NOMO-1 treated with DMSO at 0.1 percent for 48 hours (cell line): Measurements from ENCODE around the gene SH3BP4.

Experiments used
- DNase-seq: peaks from one replicate; lab custom pipeline; 2025; ENCODE audit not compliant: unreplicated experiment; lab: John Stamatoyannopoulos, UW

SH3BP4 gene

DNA sequence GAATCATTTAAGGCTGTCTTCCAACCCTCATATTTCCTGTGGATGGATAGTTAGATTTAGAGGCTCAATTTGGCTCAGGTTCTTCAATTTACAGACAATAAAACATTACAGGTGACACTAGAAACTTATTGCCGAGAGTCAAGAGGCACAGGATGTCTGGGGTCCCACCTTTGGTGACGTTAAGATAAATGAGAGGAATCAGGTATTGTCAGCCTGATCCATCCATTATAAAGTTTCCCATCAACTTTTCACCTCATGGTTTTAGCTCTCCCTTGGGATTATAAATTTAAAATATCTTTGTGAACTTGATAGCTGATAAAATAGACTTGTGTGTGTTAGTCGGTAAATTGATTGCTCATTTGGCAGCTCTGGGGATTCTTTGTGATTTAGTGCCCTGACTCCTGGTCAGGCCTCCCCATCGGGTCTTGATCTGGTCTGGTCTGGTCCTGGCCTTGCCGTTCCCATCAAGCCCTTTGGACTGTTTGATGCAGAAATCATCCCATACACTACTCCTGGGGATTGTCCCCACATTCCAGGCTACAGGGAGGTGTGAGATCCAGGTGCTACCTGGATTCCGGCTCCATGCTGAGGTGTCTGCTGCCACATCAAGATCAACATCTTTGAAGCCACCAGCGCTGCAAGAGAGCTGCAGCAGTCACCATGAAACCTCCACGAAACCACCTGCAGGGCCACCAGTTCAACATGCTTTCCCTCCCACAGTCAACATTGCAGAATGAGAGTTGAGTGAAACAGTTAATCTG lies 130.9 kb downstream of the SH3BP4 start:
- no peak for DNase-seq

DNA sequence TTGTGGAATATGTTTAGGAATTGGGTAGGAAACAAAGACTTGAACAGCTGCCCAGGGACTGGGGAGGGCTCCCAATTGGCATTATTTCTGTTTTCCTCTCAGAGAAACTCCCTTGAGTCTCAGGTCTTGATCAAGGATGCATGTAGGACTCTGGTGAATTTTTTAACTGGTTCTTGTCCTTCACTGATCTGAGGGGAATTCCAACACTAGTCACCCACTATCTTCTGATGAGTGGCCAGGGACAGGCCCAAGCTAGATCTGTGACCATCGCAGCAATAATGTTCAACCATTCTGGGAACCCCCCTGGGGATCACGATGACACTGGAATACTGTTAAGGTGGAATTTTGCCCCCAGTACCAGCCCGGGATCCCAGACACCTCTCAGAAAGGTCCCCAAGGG lies 132.0 kb downstream of the SH3BP4 start:
- DNase-seq, result no peak

DNA sequence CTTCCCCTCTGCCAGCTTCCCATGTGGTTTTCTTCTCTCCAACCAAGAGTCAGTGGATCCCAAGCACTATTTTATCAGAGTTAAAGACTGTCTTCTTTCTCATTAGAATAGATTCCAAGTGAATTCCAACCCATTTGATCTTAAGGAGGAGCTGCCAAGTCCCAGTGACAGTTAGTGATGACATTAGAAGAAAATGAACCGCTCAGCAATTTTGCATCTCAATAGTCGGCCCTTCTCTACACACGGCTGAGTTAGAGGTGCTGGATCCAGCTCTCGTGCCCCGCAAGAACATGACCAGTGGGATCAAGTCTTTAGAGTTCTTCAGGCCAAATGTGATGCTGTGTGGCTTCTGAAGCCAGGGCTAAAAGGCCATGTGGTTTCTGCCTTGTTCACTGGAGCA lies 132.6 kb downstream of the SH3BP4 start:
- DNase-seq, result no peak

DNA sequence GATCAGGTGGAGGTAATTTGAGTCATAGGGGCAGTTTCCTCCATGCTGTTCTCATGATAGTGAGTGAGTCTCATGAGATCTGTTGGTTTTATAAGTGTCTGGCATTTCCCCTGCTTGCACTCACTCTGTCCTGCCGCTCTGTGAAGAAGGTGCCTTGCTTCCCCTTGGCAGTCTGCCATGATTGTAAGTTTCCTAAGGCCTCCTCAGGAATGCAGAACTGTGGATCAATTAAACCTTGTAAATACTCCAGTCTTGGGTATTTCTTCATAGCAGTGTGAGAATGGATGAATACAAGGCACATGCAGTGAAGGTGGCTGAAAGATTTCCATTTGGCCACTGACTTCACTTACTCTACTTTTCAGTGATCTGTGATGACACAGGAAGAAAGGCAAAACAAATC lies 133.7 kb downstream of the SH3BP4 start:
- DNase-seq, result no peak

DNA sequence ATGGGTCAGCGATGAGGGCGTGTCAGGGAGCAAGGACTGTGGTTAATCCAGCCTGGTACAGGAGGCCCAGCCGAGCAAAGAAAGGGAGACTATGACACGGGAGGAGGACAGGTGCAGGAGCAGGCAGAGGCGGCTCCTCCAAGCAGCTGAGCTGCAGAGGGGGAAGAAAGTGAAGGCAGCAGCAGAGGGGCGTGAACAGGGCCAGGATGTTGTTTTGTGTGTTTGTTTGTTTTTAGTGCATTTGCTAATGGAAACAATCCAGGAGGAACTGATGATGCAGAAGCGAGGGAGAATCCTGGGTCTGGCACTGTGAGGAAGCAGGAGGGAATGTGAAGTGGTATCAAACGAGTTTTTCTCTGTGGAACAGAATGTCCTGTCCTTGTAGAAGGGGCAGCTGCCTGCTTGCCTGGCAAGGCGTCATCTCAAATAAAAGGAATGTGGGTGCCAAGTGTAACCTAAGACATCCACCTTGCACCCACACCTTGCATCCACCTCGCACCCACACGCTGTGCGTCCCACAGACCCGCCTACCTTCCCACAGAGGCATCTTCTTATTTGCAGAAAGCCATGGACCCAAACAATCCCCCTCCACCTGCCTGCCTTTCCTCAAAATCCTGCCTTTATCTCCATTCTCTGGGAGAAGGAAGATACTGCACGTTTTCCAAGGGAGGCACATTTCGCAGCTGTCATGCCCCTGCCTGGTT lies 134.8 kb downstream of the SH3BP4 start:
- no peak for DNase-seq

DNA sequence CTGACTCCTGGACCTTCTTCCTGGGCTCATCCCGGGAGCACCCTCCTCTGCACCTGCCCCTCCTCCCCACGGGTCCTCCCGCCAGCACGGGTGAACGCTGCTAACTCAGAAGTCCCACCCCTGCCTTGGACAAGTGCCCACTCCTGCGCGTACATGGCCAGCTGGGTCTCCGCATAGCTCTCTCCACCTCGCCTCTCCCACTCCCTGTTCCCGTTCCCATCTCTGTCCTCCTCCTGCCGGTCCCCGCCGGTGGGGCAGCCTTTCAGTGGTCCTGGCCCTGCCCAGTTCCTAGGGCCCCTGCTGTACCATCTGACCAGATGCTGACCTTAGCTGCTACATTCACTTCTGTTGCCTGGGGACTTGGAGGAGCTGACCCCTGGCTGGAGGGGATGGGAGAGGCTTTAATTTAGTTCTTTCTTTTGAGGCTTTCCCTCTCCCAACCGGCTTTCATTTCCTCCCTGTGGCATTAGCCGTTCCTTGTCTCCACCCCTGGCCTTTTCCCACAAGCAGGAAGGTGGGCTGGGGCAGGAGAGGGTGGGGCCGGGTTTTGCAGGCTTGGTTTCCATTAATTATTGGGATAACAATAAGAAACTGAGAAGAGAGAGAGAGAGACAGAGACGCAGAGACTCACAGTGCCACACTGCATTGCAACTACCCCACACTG lies 136.1 kb downstream of the SH3BP4 start:
- DNase-seq, result no peak

DNA sequence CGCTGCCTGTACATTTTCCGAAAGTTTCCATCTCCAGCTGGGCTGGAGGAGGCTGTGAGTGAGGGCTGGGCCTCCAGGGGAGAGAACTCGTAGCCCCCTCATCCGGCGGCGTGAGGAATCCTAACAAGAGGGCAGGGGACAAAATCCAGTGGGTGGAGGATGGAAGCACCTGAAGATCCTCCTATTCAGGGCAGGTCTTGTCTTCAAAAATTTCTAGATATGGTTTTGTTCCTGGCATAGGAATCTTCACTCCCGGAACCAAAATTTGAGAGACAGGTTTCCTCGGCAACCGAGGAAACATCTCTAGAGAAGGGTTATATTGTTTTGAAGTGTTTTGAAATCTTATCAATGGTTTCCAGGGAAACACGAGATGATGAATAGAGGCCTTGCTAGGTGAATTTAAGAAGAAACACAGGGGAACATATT lies 136.7 kb downstream of the SH3BP4 start:
- no peak for DNase-seq

DNA sequence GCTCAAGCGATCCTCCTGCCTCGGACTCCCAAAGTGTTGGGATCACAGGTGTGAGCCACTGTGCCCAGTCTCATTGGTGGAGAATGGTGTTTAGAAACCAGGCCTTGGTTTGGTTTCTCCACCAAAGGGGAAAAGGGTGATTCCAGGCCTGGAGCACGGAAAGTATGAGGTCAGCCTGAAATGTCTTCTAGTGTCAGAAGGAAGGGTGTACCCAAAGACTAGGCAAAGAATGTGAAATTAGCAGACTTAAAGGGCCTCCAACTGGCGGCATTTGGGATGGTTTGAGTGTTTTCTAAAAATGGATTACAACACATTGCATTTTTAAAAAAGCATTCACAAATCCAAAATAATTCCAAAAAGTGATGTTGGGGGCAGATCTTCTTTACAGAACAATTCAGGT lies 139.6 kb downstream of the SH3BP4 start:
- DNase-seq, result no peak

DNA sequence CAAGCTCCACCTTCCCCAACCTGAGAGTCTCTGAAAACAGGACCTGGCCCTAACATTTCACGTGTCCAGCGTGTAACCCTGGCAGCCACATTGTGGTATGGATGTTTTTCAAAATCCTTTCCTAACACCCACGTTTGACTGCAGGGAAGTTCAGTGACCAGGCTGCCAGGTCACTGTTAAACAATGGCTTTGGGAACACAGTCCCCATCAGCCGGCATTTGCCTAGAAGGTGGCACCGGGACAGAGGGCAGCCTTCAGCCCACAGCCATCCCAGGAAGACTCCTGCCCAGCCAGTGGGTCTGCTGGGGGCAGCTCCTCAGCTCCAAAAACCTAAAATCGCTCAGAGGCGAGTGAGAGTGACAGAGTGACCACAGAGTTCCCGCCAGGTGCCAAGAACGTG lies 140.2 kb downstream of the SH3BP4 start:
- DNase-seq, result no peak

DNA sequence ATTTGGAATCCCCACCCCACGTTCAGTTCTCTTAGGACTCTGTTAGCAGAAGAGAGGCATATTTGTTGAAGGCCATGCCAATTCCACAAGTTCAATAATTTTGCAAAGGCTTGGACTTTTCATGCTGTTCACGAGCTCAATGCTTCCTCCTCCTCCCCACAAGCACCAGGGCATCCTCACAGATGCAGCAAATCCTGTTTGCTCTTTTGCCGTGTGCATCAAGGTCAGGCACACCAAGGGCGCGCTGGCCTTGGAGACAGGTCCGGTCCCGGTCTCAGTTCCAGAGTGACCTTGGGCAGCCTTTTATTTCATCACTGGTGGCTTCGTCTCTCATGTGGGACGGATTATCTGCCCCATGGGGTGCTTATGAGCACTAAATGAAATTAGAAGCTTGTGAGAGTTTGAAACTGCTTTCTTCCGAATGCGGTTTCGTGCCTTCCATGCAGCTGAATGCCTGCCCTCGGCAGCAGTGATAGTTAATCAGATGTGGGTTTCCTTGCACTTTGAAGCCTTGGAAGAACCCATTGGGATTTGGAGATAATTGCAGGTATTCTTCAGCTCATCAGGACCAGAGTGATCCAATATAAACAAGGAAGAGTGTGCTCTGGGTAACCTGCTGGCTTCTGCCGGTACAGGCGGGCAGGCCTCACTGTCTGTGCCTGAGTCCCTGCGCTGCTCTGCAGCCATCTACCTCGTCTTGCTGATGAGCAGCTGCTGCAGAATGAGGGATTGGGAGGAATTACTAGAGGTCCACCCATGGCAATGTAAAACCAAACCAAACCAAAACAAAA lies 140.8 kb downstream of the SH3BP4 start:
- no peak for DNase-seq

DNA sequence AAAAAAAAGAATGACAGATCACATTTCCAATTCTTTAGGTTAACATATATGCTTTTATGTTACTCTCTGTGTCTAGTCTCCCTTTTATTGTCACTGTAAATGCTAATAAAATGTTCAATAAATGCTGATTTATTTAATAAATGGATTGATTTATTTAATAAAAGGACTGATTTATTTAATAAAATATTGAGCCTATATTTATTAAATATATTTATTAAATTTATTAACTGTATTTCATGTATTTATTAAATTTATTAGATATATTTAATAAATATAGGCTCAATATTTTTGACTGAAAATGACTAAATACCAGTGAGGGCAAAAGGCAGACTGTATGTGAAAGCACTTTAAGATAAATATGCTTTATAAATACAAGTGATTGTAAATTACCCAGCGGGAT lies 142.6 kb downstream of the SH3BP4 start:
- no peak for DNase-seq

DNA sequence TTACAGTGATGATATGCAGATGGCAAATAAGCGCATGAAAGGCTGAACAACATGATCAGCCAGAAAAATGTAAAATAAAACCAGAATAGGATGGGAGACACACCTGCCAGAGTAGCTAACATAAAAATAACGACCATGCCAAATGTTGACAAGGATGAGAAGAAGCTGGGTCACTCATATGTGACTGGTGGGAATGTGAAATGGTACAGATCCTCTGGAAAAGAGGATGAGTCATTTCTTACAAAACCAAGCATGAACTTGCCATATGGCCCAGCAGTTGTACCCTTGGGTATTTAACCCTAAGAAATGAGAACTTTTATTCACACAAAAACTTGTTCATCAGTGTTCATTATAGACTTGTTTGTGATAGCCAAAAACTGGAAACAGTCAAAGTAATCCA lies 143.8 kb downstream of the SH3BP4 start:
- DNase-seq, result no peak

DNA sequence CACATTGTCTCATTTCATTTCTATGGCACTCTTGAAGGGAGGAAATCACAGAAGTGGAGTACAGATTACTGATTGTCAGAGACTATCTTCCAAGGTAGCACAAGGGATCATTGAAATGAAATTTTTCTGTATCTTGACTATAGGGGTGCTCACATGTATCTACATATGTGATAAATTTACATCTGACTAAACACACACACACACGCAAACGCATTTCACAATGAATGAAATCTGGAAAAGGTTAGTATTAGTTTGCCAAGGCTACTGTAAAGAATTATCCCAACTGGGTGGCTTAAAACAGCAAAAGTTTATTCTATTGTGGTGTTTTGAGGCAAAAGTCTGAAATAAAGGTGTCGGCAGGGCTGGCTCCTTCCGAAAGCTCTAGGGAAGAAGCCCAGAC lies 144.6 kb downstream of the SH3BP4 start:
- DNase-seq, result no peak

DNA sequence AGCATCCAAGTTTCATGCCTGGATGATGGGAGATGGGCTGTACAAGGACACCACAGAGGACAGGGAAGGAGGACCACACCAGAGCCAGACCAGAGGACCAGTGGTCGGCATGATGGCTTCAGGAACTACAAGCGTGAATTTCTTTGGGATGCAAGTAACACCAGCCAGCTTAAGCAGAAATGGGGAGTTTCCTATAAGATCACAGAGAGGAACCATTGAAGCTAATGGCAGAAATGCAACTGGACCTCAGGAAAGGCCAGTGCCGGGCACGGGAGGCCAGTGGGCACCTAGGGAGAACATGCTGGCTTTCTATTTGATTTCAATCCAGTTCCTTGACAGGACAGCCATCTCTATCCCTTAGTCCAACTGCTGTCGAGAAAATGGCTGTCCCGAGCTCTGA lies 145.4 kb downstream of the SH3BP4 start:
- no peak for DNase-seq

DNA sequence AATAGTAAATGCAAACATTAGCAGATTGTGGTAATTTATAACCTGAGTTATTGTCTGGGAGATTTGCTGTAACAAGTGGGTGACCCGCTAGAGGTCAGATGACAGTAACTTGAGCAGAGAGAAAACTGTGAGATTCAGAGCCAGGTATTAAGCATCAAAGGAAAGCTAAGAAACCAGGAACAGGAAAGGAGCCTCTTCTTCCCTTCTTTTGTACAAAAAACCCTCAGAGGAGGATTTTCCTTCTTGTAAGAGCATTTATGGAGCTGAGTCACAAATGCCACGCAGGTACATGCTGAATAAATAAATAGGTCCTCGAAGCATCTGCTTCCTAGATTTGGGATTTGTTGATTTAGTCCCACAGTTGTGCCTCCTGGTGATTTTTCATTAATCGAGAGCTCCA lies 146.5 kb downstream of the SH3BP4 start:
- DNase-seq, result no peak

DNA sequence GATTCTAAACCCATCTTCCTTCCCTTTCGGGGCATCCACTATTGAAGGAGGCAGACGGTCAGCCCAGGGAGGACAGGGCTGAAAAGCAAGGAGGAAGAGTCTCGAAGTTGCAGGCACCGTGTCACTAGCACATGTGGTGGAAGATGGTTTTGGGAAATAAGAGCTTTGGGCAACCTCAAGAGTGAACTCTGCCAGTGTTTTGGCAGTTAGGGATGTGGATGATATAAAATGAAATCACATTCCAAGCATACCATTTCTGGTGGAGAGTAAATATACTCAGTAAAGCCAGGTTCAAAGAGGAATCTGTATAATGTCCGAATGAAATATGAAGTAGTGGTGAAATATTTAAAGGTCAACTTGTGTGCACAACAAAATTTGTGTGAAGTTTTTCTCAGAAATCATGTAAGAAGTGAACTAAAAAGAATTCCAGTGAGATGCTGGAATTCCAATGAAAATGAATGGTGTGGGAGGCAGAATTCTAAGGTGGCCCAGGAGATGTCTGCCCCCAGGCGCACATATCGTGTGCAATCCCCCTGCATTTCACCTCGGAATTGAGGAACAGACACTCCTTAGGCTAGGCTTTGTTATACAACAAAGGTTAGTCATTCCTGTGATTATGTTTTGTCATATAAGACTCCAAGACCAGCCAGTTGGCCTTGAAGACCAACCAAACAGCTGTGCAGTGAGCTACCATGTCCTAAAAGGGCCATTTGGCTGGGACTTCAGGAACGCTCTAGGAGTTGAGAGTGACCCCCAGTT lies 147.1 kb downstream of the SH3BP4 start:
- no peak for DNase-seq

DNA sequence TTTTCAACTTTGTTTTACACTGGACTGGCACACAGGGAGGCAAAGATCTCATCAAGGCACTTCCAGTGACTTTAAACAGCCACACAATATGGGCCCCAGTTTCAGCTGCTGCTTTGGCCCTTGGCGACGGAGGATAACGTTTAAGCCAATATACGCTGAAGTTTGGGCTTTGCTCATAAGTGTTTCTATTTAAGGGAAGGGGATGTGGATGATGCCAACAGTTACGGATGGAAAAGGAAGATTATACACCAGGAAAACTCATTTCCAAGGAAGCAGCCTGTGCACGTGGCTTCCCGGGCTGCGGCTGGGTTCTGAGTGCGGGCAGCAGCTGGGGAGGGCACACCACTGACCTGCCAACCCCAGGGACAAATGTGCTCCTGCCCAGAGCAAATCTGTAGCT lies 151.1 kb downstream of the SH3BP4 start:
- no peak for DNase-seq
